Upper lobe of left lung (tissue), 4 donors: ENCODE measurements around the gene TMEM269.

Source experiments
- EP300 ChIP-seq, 4 donors: sonication (generic); formaldehyde crosslinking; IDR thresholded peaks; one replicate each; pipeline ENCODE4 v1.5.1; 2017; ENCODE audit warnings: antibody characterized with exemption in 4 of 4, control low read depth in 2 of 4
- POLR2A ChIP-seq, 4 donors: fragments of 450-650 bp; IDR thresholded peaks; one replicate each; pipeline ENCODE4 v1.5.1; 2016 to 2017; ENCODE audit warnings: antibody characterized with exemption in 4 of 4, mild to moderate bottlenecking in 2 of 4
- TF ChIP-seq, protein P1 (sequence below), 6 experiments: fragments of 450-650 bp in 4 of 6; fragments of 200-600 bp in 2 of 6; sonication (generic) in 2 of 6; IDR thresholded peaks; one replicate each; pipeline ENCODE4 v1.5.1; 2016 to 2019; ENCODE audit warnings: antibody characterized with exemption in 6 of 6

DNA sequence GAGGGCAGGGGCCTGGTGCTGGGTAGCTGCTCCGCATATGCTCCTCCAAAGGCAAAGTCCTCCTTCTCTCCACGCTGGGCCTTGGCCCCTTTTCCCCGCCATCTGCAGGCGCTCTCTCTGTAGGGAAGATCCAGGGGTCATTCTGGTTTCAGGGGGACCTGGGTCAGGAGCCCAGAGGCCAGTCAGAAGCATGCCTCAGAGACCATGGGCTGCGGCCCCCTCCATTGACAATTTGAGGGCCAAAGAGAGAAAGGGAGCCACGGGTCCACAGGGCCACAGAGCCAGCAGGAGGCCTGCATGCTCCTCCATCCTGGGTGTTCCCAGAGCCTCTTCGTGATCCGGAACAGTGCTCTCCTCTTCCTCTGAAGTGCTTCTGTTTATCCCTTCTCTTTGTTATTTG is 42.6 kb upstream of the TMEM269 start:
- TF ChIP-seq, protein P1, sequence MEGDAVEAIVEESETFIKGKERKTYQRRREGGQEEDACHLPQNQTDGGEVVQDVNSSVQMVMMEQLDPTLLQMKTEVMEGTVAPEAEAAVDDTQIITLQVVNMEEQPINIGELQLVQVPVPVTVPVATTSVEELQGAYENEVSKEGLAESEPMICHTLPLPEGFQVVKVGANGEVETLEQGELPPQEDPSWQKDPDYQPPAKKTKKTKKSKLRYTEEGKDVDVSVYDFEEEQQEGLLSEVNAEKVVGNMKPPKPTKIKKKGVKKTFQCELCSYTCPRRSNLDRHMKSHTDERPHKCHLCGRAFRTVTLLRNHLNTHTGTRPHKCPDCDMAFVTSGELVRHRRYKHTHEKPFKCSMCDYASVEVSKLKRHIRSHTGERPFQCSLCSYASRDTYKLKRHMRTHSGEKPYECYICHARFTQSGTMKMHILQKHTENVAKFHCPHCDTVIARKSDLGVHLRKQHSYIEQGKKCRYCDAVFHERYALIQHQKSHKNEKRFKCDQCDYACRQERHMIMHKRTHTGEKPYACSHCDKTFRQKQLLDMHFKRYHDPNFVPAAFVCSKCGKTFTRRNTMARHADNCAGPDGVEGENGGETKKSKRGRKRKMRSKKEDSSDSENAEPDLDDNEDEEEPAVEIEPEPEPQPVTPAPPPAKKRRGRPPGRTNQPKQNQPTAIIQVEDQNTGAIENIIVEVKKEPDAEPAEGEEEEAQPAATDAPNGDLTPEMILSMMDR (IDR thresholded peaks at IDR 0.05): no peak
- TF ChIP-seq POLR2A (IDR thresholded peaks at IDR 0.05): no peak
- TF ChIP-seq EP300 (IDR thresholded peaks at IDR 0.05): no peak
